Trophoblast cell (in vitro differentiated cells and primary cell): Measurements from ENCODE around the gene TPM2.

Experiments used
- DNase-seq, 2 donors: peaks; one replicate each; pipeline ENCODE4 v3.0.0-alpha.2; 2016
- H2AFZ ChIP-seq: 2 replicates; pipeline ENCODE4 v1.6.1; 2013; ENCODE audit warnings: low read length, moderate library complexity, mild to moderate bottlenecking; ENCODE audit not compliant: insufficient read depth, poor library complexity
- H2AK5ac ChIP-seq: 2 replicates; pipeline ENCODE4 v1.6.1; 2013; ENCODE audit warnings: mild to moderate bottlenecking, low read length
- H2BK120ac ChIP-seq: 2 replicates; pipeline ENCODE4 v1.6.1; 2013; ENCODE audit warnings: low read length, mild to moderate bottlenecking, moderate library complexity; ENCODE audit not compliant: insufficient read depth, poor library complexity
- H2BK12ac ChIP-seq: 2 replicates; pipeline ENCODE4 v1.6.1; 2013; ENCODE audit warnings: mild to moderate bottlenecking, low read length, moderate library complexity
- H2BK5ac ChIP-seq: 2 replicates; pipeline ENCODE4 v1.6.1; 2013; ENCODE audit warnings: low read length, low read depth, moderate library complexity, mild to moderate bottlenecking; ENCODE audit not compliant: poor library complexity
- H3K14ac ChIP-seq: 2 replicates; pipeline ENCODE4 v1.6.1; 2013; ENCODE audit warnings: mild to moderate bottlenecking, low read length
- H3K18ac ChIP-seq: 2 replicates; pipeline ENCODE4 v1.6.1; 2013; ENCODE audit warnings: mild to moderate bottlenecking, low read length
- H3K23ac ChIP-seq: 2 replicates; pipeline ENCODE4 v1.6.1; 2013; ENCODE audit warnings: low read length
- H3K27ac ChIP-seq: 2 replicates; pipeline ENCODE4 v1.5.1; 2013; ENCODE audit warnings: low read depth, mild to moderate bottlenecking, inconsistent platforms, low read length, moderate library complexity
- H3K27me3 ChIP-seq: 2 replicates; pipeline ENCODE4 v1.6.1; 2013; ENCODE audit warnings: inconsistent platforms, mild to moderate bottlenecking, low read length, moderate library complexity; ENCODE audit not compliant: insufficient read depth
- H3K36me3 ChIP-seq, 2 experiments: 1 replicate in 1 of 2; 2 replicates in 1 of 2; pipeline ENCODE4 v1.6.1; 2013; ENCODE audit warnings: low read length in 2 of 2, mild to moderate bottlenecking in 2 of 2, moderate library complexity in 1 of 2; ENCODE audit not compliant: insufficient read depth in 2 of 2, control insufficient read depth in 1 of 2
- H3K4ac ChIP-seq: 2 replicates; pipeline ENCODE4 v1.6.1; 2013; ENCODE audit warnings: low read depth, mild to moderate bottlenecking, low read length, moderate library complexity
- H3K4me1 ChIP-seq, 2 experiments: 1 replicate in 1 of 2; 2 replicates in 1 of 2; pipeline ENCODE4 v1.6.1; 2013; ENCODE audit warnings: low read length in 2 of 2, mild to moderate bottlenecking in 2 of 2, moderate library complexity in 1 of 2; ENCODE audit not compliant: insufficient read depth in 2 of 2, control insufficient read depth in 1 of 2
- H3K4me2 ChIP-seq: 2 replicates; pipeline ENCODE4 v1.6.1; 2013; ENCODE audit warnings: inconsistent platforms, mild to moderate bottlenecking, low read length, moderate library complexity
- H3K4me3 ChIP-seq: 2 replicates; pipeline ENCODE4 v1.5.1; 2013; ENCODE audit warnings: mild to moderate bottlenecking, low read depth, low read length, inconsistent platforms
- H3K79me1 ChIP-seq: one replicate; pipeline ENCODE4 v1.6.1; 2013; ENCODE audit warnings: low read length
- H3K79me2 ChIP-seq: 2 replicates; pipeline ENCODE4 v1.6.1; 2013; ENCODE audit warnings: low read length, mild to moderate bottlenecking; ENCODE audit not compliant: control insufficient read depth, insufficient read depth, poor library complexity
- H3K9ac ChIP-seq: 2 replicates; pipeline ENCODE4 v1.6.1; 2013; ENCODE audit warnings: mild to moderate bottlenecking, low read length
- H3K9me3 ChIP-seq: 2 replicates; pipeline ENCODE4 v1.6.1; 2013; ENCODE audit warnings: low read depth, mild to moderate bottlenecking, control low read depth, inconsistent platforms, low read length; ENCODE audit not compliant: insufficient read depth
- H4K12ac ChIP-seq: 2 replicates; pipeline ENCODE4 v1.6.1; 2013; ENCODE audit warnings: low read depth, mild to moderate bottlenecking, low read length, moderate library complexity
- H4K8ac ChIP-seq: 2 replicates; pipeline ENCODE4 v1.6.1; 2013; ENCODE audit warnings: low read depth, mild to moderate bottlenecking, low read length, moderate library complexity
- H4K91ac ChIP-seq: one replicate; pipeline ENCODE4 v1.6.1; 2013; ENCODE audit warnings: low read depth, mild to moderate bottlenecking, low read length, moderate library complexity
- WGBS: extraction: QIAGEN DNeasy Blood & Tissue Kit; methylation state at CpG from one replicate; pipeline ENCODE4 v1.1.7; 2013; ENCODE audit warnings: missing lambda C conversion rate; ENCODE audit not compliant: insufficient read length, insufficient coverage; ENCODE audit errors: extremely low coverage; 5-methylcytosine and 5-hydroxymethylcytosine counted together

TPM2 gene

GRCh38 chr9:35703906-35704672 is 14.4 kb upstream of the TPM2 start:
- peaks cover 1% of the 10 kb centered on the region for H3K9me3 ChIP-seq
- H3K27me3 ChIP-seq, result no peaks in the 10 kb centered on the region
- no peak for DNase-seq
- no peak overlapping the region for H2BK12ac ChIP-seq
- no peak overlapping the region for H3K27ac ChIP-seq
- no peak overlapping the region for H2AK5ac ChIP-seq
- H3K18ac ChIP-seq, result no peak overlapping the region
- no peak overlapping the region for H3K23ac ChIP-seq
- H4K12ac ChIP-seq, result no peak overlapping the region
- no peak overlapping the region for H4K91ac ChIP-seq
- no peak overlapping the region for H3K14ac ChIP-seq
- H3K4me2 ChIP-seq, result no peak overlapping the region
- H3K4ac ChIP-seq, result no peak overlapping the region
- H3K4me1 ChIP-seq, result no peaks in the 10 kb centered on the region
- H2BK120ac ChIP-seq, result no peak overlapping the region
- no CpG with 5 or more reads among the region's 26 CpGs for WGBS
- no peak overlapping the region for H3K9ac ChIP-seq
- no peaks in the 10 kb centered on the region for H3K79me2 ChIP-seq
- no peak overlapping the region for H2AFZ ChIP-seq
- H2BK5ac ChIP-seq, result no peak overlapping the region
- peaks cover 77 to 86% of the 10 kb centered on the region in 2 experiments for H3K36me3 ChIP-seq
- H3K79me1 ChIP-seq, result no peaks in the 10 kb centered on the region
- H3K4me3 ChIP-seq, result no peak overlapping the region
- H4K8ac ChIP-seq, result no peak overlapping the region

- no peaks in the 10 kb centered on the region for H3K4me1 ChIP-seq
- H4K8ac ChIP-seq, result no peak overlapping the region
- H2BK120ac ChIP-seq, result no peak overlapping the region
- no peak overlapping the region for H2AK5ac ChIP-seq
- H3K4me2 ChIP-seq, result no peak overlapping the region
- H3K4me3 ChIP-seq, result no peak overlapping the region
- no CpG with 5 or more reads among the region's 7 CpGs for WGBS
- no peaks in the 10 kb centered on the region for H3K27me3 ChIP-seq
- no peak for DNase-seq
- no peak overlapping the region for H2BK12ac ChIP-seq
- H3K36me3 ChIP-seq, result peaks cover 84 to 93% of the 10 kb centered on the region in 2 experiments
- no peak overlapping the region for H2BK5ac ChIP-seq
- no peak overlapping the region for H2AFZ ChIP-seq
- H3K4ac ChIP-seq, result no peak overlapping the region
- no peaks in the 10 kb centered on the region for H3K79me1 ChIP-seq
- H3K23ac ChIP-seq, result no peak overlapping the region
- H3K9me3 ChIP-seq, result peaks cover 1% of the 10 kb centered on the region
- no peaks in the 10 kb centered on the region for H3K79me2 ChIP-seq
- H3K14ac ChIP-seq, result no peak overlapping the region
- no peak overlapping the region for H4K91ac ChIP-seq
- no peak overlapping the region for H3K27ac ChIP-seq
- no peak overlapping the region for H4K12ac ChIP-seq
- H3K18ac ChIP-seq, result no peak overlapping the region
- no peak overlapping the region for H3K9ac ChIP-seq
Observed at GRCh38 chr9:35702696-35703095, 13.0 kb upstream of the TPM2 start.

- Histone ChIP-seq H3K79me1 (no peaks in the 10 kb centered on the region), H2BK120ac (no peak overlapping the region), H3K27ac (no peak overlapping the region), H3K14ac (no peak overlapping the region), H3K4me3 (no peak overlapping the region), H3K4me1 (no peaks in the 10 kb centered on the region), H2BK12ac (no peak overlapping the region), H2BK5ac (no peak overlapping the region), H3K36me3 (peaks cover 78 to 93% of the 10 kb centered on the region in 2 experiments), H2AFZ (no peak overlapping the region), H3K27me3 (no peaks in the 10 kb centered on the region), H3K23ac (no peak overlapping the region), H3K79me2 (no peaks in the 10 kb centered on the region), H4K12ac (no peak overlapping the region), H3K9me3 (peaks cover 3% of the 10 kb centered on the region), H3K18ac (no peak overlapping the region), H4K8ac (no peak overlapping the region), H4K91ac (no peak overlapping the region), H2AK5ac (no peak overlapping the region), H3K9ac (no peak overlapping the region), H3K4ac (no peak overlapping the region), H3K4me2 (no peak overlapping the region)
- DNase-seq, result no peak
Observed at GRCh38 chr9:35700942-35701341, 11.2 kb upstream of the TPM2 start.

- H4K91ac ChIP-seq, result no peak overlapping the region
- WGBS, result no CpG with 5 or more reads among the region's 11 CpGs
- no peak overlapping the region for H3K14ac ChIP-seq
- no peaks in the 10 kb centered on the region for H3K27me3 ChIP-seq
- no peak overlapping the region for H3K27ac ChIP-seq
- no peak overlapping the region for H2AK5ac ChIP-seq
- H3K9ac ChIP-seq, result no peak overlapping the region
- no peak overlapping the region for H3K23ac ChIP-seq
- no peaks in the 10 kb centered on the region for H3K79me2 ChIP-seq
- H2BK5ac ChIP-seq, result no peak overlapping the region
- no peak overlapping the region for H4K8ac ChIP-seq
- H4K12ac ChIP-seq, result no peak overlapping the region
- DNase-seq, result no peak
- no peak overlapping the region for H3K18ac ChIP-seq
- no peak overlapping the region for H2BK12ac ChIP-seq
- no peaks in the 10 kb centered on the region for H3K4me1 ChIP-seq
- no peaks in the 10 kb centered on the region for H3K79me1 ChIP-seq
- H3K36me3 ChIP-seq, result peaks cover 69 to 84% of the 10 kb centered on the region in 2 experiments
- peaks cover 3% of the 10 kb centered on the region for H3K9me3 ChIP-seq
- no peak overlapping the region for H2BK120ac ChIP-seq
- no peak overlapping the region for H3K4me3 ChIP-seq
- H2AFZ ChIP-seq, result no peak overlapping the region
- H3K4me2 ChIP-seq, result no peak overlapping the region
- no peak overlapping the region for H3K4ac ChIP-seq
Observed at GRCh38 chr9:35700031-35700430, 10.3 kb upstream of the TPM2 start.
